Measurements from ENCODE around the gene COL11A2.

Gene COL11A2

DNA sequence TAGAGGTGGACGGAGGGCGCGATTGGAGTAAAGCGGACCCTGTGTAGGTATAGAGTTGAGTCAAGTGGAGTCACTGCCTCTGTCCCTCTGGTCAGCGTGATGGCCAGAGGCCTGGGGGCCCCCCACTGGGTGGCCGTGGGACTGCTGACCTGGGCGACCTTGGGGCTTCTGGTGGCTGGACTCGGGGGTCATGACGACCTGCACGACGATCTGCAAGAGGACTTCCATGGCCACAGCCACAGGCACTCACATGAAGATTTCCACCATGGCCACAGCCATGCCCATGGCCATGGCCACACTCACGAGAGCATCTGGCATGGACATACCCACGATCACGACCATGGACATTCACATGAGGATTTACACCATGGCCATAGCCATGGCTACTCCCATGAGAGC, 8.9 kb upstream of the COL11A2 start:
- TF ChIP-seq GATA2 (IDR thresholded peaks at IDR 0.05; ENCODE audit: low read depth, low read length) (no peak), GATA3 (IDR thresholded peaks at IDR 0.05; ENCODE audit: low read depth, low read length) (no peak)

DNA sequence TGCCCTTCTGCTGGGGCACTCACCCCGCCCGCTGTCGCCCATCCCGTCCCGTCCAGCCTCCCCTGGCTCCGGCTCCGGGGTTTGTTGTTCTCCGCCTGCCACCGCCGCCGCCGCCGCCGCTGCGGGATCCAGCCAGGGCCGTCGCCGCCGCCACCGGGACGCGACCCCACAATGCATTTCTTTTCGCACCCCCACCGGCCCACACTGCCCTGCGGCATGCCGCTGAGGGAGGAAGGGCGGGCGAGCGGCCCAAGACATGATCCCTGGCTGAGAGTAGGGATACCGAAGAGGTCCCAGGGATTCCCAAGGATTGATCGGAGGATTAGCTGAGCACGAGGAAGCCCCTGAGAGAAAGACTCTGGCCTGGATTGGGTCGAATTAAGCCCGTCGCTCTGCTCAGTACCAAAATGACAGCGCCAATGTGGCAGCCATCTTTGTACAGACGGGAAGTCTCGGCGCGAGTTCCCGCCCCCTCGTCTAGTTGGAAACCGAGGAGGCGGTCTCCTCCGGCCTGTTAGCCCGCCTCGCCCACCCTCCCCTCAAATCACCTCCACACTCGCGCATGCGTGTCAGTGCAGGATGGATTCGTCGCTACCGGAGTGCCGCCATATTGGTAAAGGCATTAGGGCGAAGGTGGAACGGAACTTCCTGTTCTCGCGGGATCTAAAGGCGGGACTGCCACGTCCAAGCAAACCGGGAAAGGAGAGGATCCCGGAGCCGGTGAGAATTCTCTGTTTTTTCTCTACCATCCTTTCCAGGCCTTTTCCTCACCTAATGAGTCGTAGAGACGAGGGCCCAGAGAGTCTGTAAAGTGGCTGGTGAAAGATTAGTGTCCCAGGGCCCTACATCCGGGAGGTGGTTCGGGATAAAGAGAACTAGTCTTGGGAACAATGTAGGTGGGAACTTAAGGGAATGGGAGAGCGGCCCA, 8.2 kb upstream of the COL11A2 start, which contains the start of the genes RXRB and SLC39A7:
TSS of gene RXRB (minus strand) at position 447 of the 928 bp plus-strand sequence. CDS start at position 258, 189 bp downstream.
TSS of gene SLC39A7 (plus strand) at position 649 of the 928 bp plus-strand sequence. CDS start 379 bp downstream, outside the sequence.
- TF ChIP-seq GATA2 (IDR thresholded peaks at IDR 0.05; ENCODE audit: low read depth, low read length) (no peak; the same call in 1 of the 2 replicates), GATA3 (IDR thresholded peaks at IDR 0.05; ENCODE audit: low read depth, low read length) (no peak)

DNA sequence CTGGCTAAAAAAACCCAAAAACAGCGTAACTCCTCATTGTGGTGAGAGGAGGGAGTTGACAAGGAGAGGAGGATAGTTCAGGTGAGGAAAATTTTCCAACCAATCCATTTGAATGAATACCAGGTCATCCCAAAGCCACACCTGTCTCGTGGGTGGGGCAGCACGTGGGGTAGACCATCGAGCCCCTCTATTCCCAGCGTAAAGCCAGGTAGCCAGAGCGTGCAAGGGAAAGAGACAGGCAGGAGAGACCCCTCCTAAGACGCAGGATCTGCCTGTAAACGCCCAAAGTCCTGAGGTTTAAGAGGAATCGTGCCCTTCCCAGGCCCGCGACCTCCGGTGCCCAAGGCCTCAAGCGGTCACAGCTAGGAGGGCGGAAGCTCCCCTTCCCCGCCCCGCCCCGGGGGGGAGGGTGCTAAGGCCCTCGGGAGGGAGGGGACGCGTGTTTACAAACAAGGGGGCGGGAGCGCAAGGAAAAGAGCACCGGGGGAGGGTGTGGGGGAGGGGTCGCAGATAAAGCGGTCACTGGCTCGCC, 7.5 kb upstream of the COL11A2 start:
- TF ChIP-seq GATA3 (IDR thresholded peaks at IDR 0.05; ENCODE audit: low read depth, low read length) = no peak
- TF ChIP-seq GATA2 (IDR thresholded peaks at IDR 0.05; ENCODE audit: low read depth, low read length) = no peak

- TF ChIP-seq GATA3 (IDR thresholded peaks at IDR 0.05; ENCODE audit: low read depth, low read length) = no peak
- no peak for TF ChIP-seq GATA2 (IDR thresholded peaks at IDR 0.05; ENCODE audit: low read depth, low read length)
Measured at GRCh38 chr6:33198853-33199436, 6.7 kb upstream of the COL11A2 start.

DNA sequence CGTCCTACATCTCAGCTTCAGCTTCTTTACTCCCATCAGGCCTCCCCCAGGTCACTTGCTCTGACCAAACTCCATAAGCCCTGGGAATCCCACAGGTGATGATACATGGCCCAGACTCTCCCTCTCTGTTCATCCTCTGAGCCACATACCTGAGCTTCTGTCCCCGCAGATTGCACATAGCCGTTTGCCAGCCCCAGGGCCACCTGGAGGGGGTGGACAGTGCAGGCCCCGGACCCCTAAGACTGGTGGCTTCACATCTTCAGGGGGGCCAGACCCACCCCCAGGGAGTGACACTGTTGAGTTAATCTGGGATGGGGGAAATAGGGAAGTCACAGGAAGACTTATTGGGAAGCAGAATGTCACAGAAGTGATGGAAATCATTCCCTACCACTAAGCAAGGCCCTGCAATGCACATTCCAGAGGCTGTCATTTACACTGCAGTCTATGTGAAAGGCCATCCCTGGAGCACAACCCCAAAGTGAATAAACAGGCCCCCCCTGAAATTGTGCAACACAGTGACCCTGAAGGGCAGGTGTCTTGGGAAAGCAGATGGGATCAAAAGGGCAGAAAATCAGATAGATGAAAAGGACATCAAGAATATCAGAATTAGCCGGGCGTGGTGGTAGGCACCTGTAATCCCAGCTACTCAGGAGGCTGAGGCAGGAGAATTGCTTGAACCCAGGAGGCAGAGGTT, 6.0 kb upstream of the COL11A2 start:
- TF ChIP-seq GATA2 (IDR thresholded peaks at IDR 0.05; ENCODE audit: low read depth, low read length) (no peak), GATA3 (IDR thresholded peaks at IDR 0.05; ENCODE audit: low read depth, low read length) (no peak)

DNA sequence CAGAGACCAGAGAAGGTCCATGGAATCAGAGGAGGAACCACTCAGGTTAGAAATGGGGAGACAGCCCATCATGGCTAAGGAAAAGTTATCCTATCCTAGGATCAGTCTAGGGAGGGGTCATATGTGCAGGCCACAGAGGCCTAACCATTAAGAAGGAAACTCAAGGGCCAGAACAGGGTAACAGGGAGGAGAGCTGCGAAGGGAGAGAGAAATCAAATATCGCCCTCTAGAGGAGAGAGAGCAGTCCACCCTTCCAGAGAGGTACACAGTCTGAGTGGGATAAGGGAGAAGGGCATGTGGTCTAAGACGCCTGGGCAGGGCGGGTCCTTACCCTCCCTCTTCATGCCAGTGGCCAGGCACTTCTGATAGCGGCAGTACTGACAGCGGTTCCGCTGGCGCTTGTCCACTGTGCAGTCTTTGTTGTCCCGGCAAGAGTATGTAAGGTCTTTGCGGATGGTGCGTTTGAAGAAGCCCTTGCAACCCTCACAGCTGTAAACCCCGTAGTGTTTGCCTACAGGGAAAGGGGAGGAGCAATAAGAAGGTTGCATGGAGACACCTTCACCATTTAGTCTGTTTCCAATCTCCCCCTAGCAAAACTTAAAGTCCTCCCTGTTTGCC, 5.3 kb upstream of the COL11A2 start:
- TF ChIP-seq GATA3 (IDR thresholded peaks at IDR 0.05; ENCODE audit: low read depth, low read length) (no peak), GATA2 (IDR thresholded peaks at IDR 0.05; ENCODE audit: low read depth, low read length) (no peak)

DNA sequence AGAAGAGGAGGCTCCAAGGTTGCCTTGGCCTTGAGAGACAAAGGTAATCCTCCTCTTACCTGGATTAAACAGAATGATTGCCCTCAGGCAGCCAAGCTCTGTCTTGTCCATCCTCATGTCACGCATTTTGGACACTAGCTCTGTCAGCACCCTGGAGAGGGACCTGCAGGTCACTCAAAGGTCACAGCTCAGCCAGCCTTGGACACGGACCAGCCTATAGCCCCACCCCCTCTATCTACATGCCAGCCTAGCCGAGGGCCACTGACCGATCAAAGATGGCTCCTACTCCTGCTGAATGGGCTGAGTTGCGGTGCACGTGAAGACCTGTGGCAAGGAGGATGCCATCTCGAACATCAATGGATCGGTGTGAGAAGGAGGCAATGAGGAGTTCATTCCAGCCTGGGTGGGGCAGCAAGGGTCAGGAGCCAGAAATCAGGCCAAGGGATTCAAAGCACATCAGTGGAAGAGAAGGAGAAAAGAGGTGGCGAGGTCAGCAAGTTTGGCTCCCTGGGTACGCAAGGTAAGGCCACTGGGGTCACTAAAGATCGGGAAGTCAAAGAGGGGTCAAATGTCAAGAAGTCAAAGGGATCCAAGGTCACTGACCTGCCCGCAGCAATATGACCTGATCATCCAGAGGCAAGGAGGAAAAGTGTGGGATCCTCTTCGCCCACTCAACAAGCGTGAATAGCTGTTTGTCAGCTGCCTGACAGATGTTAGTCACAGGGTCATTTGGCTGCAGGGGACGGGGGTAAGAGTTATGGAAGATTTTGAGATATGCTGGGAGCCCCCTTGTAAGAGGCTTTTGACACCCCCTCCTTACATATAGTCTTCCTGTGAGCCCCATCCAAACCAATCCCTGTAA, 3.3 kb upstream of the COL11A2 start:
- TF ChIP-seq GATA3 (IDR thresholded peaks at IDR 0.05; ENCODE audit: low read depth, low read length) = no peak
- TF ChIP-seq GATA2 (IDR thresholded peaks at IDR 0.05; ENCODE audit: low read depth, low read length) = no peak

- TF ChIP-seq GATA2 (IDR thresholded peaks at IDR 0.05; ENCODE audit: low read depth, low read length) = no peak
- no peak for TF ChIP-seq GATA3 (IDR thresholded peaks at IDR 0.05; ENCODE audit: low read depth, low read length)
Measured at GRCh38 chr6:33194431-33194979, 2.2 kb upstream of the COL11A2 start.

DNA sequence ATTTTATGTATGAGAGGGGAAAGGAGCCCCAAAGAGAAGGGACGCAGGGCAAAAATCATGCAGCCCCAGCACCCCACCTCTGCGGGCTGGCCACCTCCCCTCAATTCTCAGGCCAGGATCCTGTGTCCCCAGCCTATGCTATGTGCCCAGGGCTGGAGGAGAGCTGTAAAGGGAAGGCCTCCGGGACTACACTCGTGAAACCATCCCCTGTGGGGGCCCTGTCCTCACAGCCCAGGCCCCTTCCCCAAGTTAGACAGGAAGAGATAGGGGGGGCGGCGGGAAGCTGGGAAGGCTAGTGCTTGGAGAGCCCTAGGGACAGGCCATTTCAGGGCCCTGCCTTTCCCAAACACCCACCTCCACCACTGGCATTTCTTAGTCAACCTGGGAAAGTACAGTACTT, 1.4 kb upstream of the COL11A2 start:
- TF ChIP-seq GATA2 (IDR thresholded peaks at IDR 0.05; ENCODE audit: low read depth, low read length) = no peak

DNA sequence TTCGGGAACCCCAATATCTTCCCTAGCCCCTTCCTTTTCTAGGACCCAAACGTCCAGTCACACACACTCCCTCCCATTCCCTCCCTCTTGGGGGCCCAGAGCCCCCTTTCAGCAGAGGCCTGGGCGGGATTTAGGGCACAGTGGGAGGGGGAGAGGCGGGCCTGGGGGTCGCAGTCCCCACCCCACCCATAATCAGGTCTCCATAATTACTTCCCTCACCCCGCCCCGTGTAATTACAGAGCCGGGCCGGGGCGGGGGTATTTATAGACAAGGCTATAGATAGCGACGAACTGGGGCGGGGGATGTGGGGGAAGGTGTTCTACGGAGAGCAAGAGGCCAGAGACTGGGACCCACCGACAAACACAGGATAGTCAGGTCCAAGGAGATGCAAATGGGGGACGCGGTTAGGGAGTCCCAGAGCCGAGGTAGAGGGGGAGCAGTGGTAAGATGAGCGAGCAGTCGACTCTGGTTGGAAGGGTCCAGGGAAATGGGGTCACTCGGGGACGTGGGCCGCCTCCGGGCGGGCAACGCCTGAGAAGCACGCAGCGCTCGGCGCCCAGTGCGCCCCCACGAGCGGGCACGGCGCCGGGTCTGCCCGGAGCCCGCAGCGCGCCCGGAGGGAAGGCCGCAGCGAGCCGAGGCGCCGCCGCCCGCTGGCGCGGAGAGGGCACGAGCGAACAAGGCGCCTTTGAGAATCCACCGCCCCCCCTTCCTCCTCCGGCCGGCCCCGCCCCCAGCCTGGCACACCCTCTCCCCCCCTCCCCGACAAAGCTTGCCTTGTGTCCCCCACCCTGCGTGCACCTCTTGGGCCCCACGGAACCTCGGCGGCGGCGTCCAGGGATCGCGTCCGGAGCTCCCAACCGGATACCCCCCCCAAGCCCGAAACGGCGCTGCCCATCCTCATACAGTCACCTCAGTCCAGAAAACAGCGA, 670 bp upstream of the COL11A2 start:
- TF ChIP-seq GATA3 (IDR thresholded peaks at IDR 0.05; ENCODE audit: low read depth, low read length) (no peak), GATA2 (IDR thresholded peaks at IDR 0.05; ENCODE audit: low read depth, low read length) (no peak)

DNA sequence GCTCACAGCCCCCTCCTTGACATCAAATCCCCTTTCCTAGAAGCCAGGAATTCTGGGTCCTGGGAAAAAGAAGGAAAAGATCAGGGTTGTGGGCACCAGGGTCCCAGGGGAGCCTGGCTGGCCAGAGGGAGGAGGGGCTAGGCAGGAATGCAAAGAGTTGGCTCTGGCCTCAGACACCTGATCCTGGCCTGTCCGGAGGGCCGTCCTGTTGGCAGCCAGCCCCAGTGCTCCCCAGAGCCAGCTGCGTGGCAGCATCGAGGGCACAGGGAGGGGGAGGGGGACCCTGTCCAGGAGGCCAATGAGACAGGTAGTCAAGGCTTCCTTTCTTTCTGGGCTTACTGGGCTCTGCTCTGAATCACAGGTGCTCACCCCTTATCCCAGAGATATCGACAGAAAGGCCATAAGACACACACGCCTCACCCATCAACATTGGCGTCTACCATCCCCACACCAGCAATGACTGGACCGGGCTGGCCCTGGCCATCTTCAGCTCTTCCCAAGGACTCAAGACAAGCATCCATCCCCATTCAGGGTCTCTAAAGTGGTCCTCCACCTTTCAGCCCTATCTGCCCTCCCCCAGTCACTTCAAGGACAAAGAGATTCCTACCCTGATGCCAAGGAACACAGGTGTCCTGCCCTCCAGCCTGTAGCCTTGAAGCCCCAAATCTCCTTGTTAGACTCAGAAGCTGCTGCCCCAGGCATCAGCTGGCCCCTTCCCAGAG, 723 bp downstream of the COL11A2 start:
- TF ChIP-seq GATA3 (IDR thresholded peaks at IDR 0.05; ENCODE audit: low read depth, low read length) (no peak), GATA2 (IDR thresholded peaks at IDR 0.05; ENCODE audit: low read depth, low read length) (no peak)
